GM10847 (cell line): Measurements from ENCODE around the gene DUSP22.

ENCODE experiments used
- POLR2A ChIP-seq: IDR thresholded peaks from 2 replicates; pipeline ENCODE4 v1.6.1; 2011; ENCODE audit not compliant: insufficient read length; ENCODE audit errors: extremely low read depth

DUSP22 gene

GRCh38 chr6:333379-334002 is 41.2 kb downstream of the DUSP22 start:
- no peak for TF ChIP-seq POLR2A

GRCh38 chr6:334536-335510 is 42.5 kb downstream of the DUSP22 start:
- TF ChIP-seq POLR2A: no peak

- TF ChIP-seq POLR2A: no peak
Observed at GRCh38 chr6:335572-335971, 43.3 kb downstream of the DUSP22 start.

- TF ChIP-seq POLR2A: no peak
Observed at GRCh38 chr6:336159-337114, 44.1 kb downstream of the DUSP22 start.

GRCh38 chr6:337805-338368 is 45.6 kb downstream of the DUSP22 start:
- no peak for TF ChIP-seq POLR2A

GRCh38 chr6:338815-339262 is 46.6 kb downstream of the DUSP22 start:
- no peak for TF ChIP-seq POLR2A

GRCh38 chr6:339480-339879 is 47.2 kb downstream of the DUSP22 start:
- no peak for TF ChIP-seq POLR2A

- TF ChIP-seq POLR2A: no peak
Observed at GRCh38 chr6:340186-340955, 48.1 kb downstream of the DUSP22 start.

- no peak for TF ChIP-seq POLR2A
Observed at GRCh38 chr6:340991-341827, 48.9 kb downstream of the DUSP22 start.

- TF ChIP-seq POLR2A: no peak
Observed at GRCh38 chr6:341914-342831, 49.9 kb downstream of the DUSP22 start.

GRCh38 chr6:342832-343179 is 50.5 kb downstream of the DUSP22 start:
- TF ChIP-seq POLR2A: no peak

- TF ChIP-seq POLR2A: no peak
Observed at GRCh38 chr6:343226-343935, 51.1 kb downstream of the DUSP22 start.
